Kidney glomerular epithelial cell (primary cell): Measurements from ENCODE around the gene DDR1.
"Not testable (repeated sequence)": the region's sequence is repeated elsewhere in the genome, so short reads cannot be mapped to it uniquely, and the experiment has no call there.

Experiments used
- DNase-seq: peaks from one replicate; lab custom pipeline; 2025; lab: John Stamatoyannopoulos, UW

Gene DDR1

GRCh38 chr6:30917487-30917886 is 33.2 kb downstream of the DDR1 start:
- no peak for DNase-seq

GRCh38 chr6:30918670-30919069 is 34.4 kb downstream of the DDR1 start:
- DNase-seq: no peak

- no peak for DNase-seq
Measured at GRCh38 chr6:30922447-30922852, 38.1 kb downstream of the DDR1 start.

- not testable (repeated sequence) for DNase-seq
Measured at GRCh38 chr6:30924040-30924627, 39.8 kb downstream of the DDR1 start.

GRCh38 chr6:30926644-30927043 is 42.3 kb downstream of the DDR1 start:
- DNase-seq: peak; percentile 47

GRCh38 chr6:30927080-30927479 is 42.8 kb downstream of the DDR1 start:
- not testable (repeated sequence) for DNase-seq

- DNase-seq: no peak
Measured at GRCh38 chr6:30928677-30929076, 44.4 kb downstream of the DDR1 start.

- DNase-seq: no peak
Measured at GRCh38 chr6:30930506-30930905, 46.2 kb downstream of the DDR1 start.

- no peak for DNase-seq
Measured at GRCh38 chr6:30931272-30931671, 47.0 kb downstream of the DDR1 start.

GRCh38 chr6:30931969-30932645 is 47.8 kb downstream of the DDR1 start, which contains the start of gene SFTA2:
SFTA2 (minus strand) TSS chr6:30932170; CDS start chr6:30932096, 74 bp downstream.
- peak; percentile 13 for DNase-seq

GRCh38 chr6:30932665-30933365 is 48.5 kb downstream of the DDR1 start:
- no peak for DNase-seq

- DNase-seq: no peak
Measured at GRCh38 chr6:30935018-30935417, 50.7 kb downstream of the DDR1 start.

- DNase-seq: no peak
Measured at GRCh38 chr6:30937265-30937664, 52.9 kb downstream of the DDR1 start.

- no peak for DNase-seq
Measured at GRCh38 chr6:30938730-30939129, 54.4 kb downstream of the DDR1 start.

- no peak for DNase-seq
Measured at GRCh38 chr6:30939473-30939872, 55.2 kb downstream of the DDR1 start.

GRCh38 chr6:30940361-30940986 is 56.2 kb downstream of the DDR1 start, which contains the start of gene MUCL3:
MUCL3 (plus strand) TSS chr6:30940973; CDS start chr6:30941000, 27 bp downstream.
- DNase-seq: no peak

- peak; percentile 78 for DNase-seq
Measured at GRCh38 chr6:30942338-30943060, 58.2 kb downstream of the DDR1 start.

- no peak for DNase-seq
Measured at GRCh38 chr6:30944051-30944450, 59.7 kb downstream of the DDR1 start.

GRCh38 chr6:30945281-30945680 is 61.0 kb downstream of the DDR1 start:
- no peak for DNase-seq

- no peak for DNase-seq
Measured at GRCh38 chr6:30947231-30947630, 62.9 kb downstream of the DDR1 start.

GRCh38 chr6:30948811-30949210 is 64.5 kb downstream of the DDR1 start:
- no peak for DNase-seq
